ENCODE measurements around the gene CNGA3. TPM values are rescaled to one million over a fixed set of nuclear protein-coding genes. Genes with fewer than 3 reads are reported as not detected.

Gene CNGA3
- total and polyA plus RNA-seq, 2 of the 8 experiments (the other 6 are each of a cell fraction or from before 2014, with no cell fraction given) = 0.02 TPM; not detected in 1

DNA sequence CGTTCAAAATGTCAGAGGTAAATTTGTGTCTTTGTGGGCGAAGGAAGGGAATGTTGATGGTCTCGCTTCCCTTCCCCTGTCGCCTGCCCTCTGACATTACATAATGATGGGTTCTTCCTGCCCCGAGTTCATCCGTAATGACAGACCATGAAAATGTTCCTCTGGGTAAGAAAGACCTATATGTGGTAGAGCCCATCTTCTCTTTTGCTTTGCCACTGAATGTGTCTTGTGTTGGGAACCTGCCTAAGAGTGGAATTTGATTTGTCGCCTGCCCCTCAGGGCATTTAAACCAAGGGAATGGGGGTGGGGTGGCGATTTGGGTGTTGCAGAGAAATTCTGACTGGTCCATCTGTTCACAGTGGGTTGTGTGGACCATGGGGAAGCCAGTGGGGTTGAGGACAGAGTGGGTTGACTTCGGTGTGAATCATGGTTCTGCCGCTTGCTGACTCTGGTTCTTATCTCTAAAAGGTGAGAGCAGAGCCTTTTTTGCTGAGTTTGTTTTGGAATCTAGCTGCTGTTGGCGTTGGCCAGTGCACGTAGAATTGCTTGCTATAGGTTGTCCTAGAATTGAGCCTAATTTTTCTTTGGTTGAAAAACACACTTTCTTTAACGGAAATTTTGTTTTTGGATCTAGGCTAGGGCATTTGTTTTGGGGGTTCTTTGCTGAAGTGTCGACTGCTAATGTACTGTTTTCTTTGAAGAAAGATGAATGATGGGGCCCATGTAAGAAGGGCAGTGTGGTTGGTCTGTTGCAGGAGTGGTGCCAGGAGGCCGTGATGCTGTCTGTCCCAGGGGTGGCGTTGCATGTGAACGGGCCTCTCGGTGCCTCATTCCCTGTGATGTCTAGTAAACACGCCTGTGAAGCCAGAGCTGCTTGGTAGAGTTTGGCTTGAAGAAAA is 99.7 kb downstream of the CNGA3 start (continued):
- TF ChIP-seq SIRT6 (IDR thresholded peaks at IDR 0.05; ENCODE audit: low read length) = no peak
- no peak for TF ChIP-seq SP1 (IDR thresholded peaks at IDR 0.05; ENCODE audit: low read depth, low read length)
- no peak for TF ChIP-seq GTF2F1 (IDR thresholded peaks at IDR 0.05; ENCODE audit: borderline replicate concordance, low read depth, low read length)
- TF ChIP-seq JUN (IDR thresholded peaks at IDR 0.05; ENCODE audit: low read depth, low read length) = no peak
